Epithelial cell of proximal tubule (primary cell): ENCODE data around the gene MUC4. TPM values are rescaled to one million over a fixed set of nuclear protein-coding genes. Genes with fewer than 3 reads are reported as not detected.
"Not testable (repeated sequence)": the region's sequence is repeated elsewhere in the genome, so short reads cannot be mapped to it uniquely, and the experiment has no call there.

Experiments used
- DNase-seq: peaks from one replicate; pipeline ENCODE4 v3.0.0-alpha.2; 2011; ENCODE audit warnings: low read depth
- H3K4me3 ChIP-seq: 2 replicates; pipeline ENCODE4 v1.5.1; 2011; ENCODE audit warnings: low read depth, mild to moderate bottlenecking, low read length
- CTCF ChIP-seq: conservative IDR thresholded peaks from 2 replicates; pipeline ENCODE4 v1.5.1; 2012; ENCODE audit warnings: low read depth, mild to moderate bottlenecking, low read length
- total RNA-seq: library from RNA; depleted of rRNA; stranded (reverse); fragments of >200 nt; gene quantifications from 2 replicates; pipeline ENCODE4 v1.2.3, GENCODE V29; 2015

MUC4 gene
- total RNA-seq, 1 donor from 2014 or later, result 0.52 TPM

- TF ChIP-seq CTCF, result no peak
- DNase-seq, result no peak
- no peak overlapping the region for H3K4me3 ChIP-seq
These were observed 93.2 kb downstream of the MUC4 start for GRCh38 chr3:195718477-195718984.

GRCh38 chr3:195717852-195718476 lies 93.8 kb downstream of the MUC4 start:
- H3K4me3 ChIP-seq, result no peak overlapping the region
- no peak for DNase-seq
- no peak for TF ChIP-seq CTCF

- no peak for TF ChIP-seq CTCF
- no peak overlapping the region for H3K4me3 ChIP-seq
- DNase-seq, result no peak
These were observed 94.3 kb downstream of the MUC4 start for GRCh38 chr3:195717416-195717815.

- peak; percentile 89 for DNase-seq
These were observed 96.0 kb downstream of the MUC4 start for GRCh38 chr3:195715583-195716266.

GRCh38 chr3:195715134-195715533 lies 96.6 kb downstream of the MUC4 start:
- DNase-seq, result no peak
- TF ChIP-seq CTCF, result no peak
- no peak overlapping the region for H3K4me3 ChIP-seq

More at GRCh38 chr3:195715583-195716266, 96.0 kb downstream of the MUC4 start:
- TF ChIP-seq CTCF, result no peak
- no peak overlapping the region for H3K4me3 ChIP-seq

GRCh38 chr3:195714380-195715011 lies 97.2 kb downstream of the MUC4 start:
- H3K4me3 ChIP-seq, result no peak overlapping the region
- TF ChIP-seq CTCF, result no peak
- no peak for DNase-seq

GRCh38 chr3:195713150-195713549 lies 98.6 kb downstream of the MUC4 start:
- not testable (repeated sequence) for H3K4me3 ChIP-seq

GRCh38 chr3:195712535-195712910 lies 99.2 kb downstream of the MUC4 start:
- DNase-seq, H3K4me3 ChIP-seq: not testable (repeated sequence)

More at GRCh38 chr3:195713150-195713549, 98.6 kb downstream of the MUC4 start:
- DNase-seq, result not testable (repeated sequence)
